ENCODE measurements around the gene ROGDI.

DNA sequence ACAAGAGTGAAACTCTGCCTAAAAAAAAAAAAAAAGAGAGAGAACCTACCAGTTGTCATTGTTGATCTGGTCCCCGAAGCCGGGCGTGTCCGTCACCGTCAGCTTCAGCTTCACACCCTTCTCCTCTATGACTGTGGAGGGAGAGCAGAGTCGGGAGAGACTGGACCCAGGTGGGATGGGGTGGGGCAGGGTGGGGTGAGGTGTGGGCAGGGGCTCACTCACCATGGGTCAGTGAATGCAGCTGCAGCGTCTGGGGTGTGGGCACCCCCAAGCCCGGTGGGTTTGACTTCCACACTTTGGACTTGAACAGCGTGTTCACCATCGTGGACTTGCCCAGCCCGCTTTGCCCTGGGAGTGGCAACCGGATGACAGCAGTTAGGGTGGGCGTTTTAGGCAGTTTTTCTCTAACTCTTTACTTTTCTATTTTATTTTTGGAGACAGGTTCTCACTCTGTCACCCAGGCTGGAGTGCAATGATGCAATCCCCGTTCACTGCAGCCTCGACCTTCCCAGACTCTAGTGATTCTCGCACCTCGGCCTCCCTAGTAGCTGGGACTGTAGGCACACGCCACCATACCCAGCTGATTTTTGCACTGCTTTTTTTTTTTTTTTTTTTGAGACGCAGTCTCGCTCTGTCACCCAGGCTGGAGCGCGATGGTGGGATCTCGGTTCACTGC lies 16.5 kb downstream of the ROGDI start:
- TF ChIP-seq GATA2 (IDR thresholded peaks at IDR 0.05; ENCODE audit: low read depth, low read length) (no peak), GATA3 (IDR thresholded peaks at IDR 0.05; ENCODE audit: low read depth, low read length) (no peak)
